ENCODE results near the gene MSI2.

The MSI2 gene

GRCh38 chr17:57315061-57316015 is 59.0 kb downstream of the MSI2 start:
- DNase-seq (ENCODE audit: low read depth in 2 of 2) = no peak

- DNase-seq (ENCODE audit: low read depth in 2 of 2) = no peak
Observed at GRCh38 chr17:57316361-57316760, 60.0 kb downstream of the MSI2 start.

GRCh38 chr17:57317079-57317478 is 60.8 kb downstream of the MSI2 start:
- DNase-seq (ENCODE audit: low read depth in 2 of 2) = no peak

GRCh38 chr17:57318913-57319312 is 62.6 kb downstream of the MSI2 start:
- no peak for DNase-seq (ENCODE audit: low read depth in 2 of 2)

GRCh38 chr17:57319806-57320205 is 63.5 kb downstream of the MSI2 start:
- no peak for DNase-seq (ENCODE audit: low read depth in 2 of 2)

GRCh38 chr17:57323391-57323790 is 67.1 kb downstream of the MSI2 start:
- DNase-seq (ENCODE audit: low read depth in 2 of 2) = no peak

- DNase-seq (ENCODE audit: low read depth in 2 of 2) = no peak
Observed at GRCh38 chr17:57324060-57324459, 67.7 kb downstream of the MSI2 start.

GRCh38 chr17:57324631-57325030 is 68.3 kb downstream of the MSI2 start:
- no peak for DNase-seq (ENCODE audit: low read depth in 2 of 2)

GRCh38 chr17:57326336-57326735 is 70.0 kb downstream of the MSI2 start:
- DNase-seq (ENCODE audit: low read depth in 2 of 2) = no peak

- DNase-seq (ENCODE audit: low read depth in 2 of 2) = no peak
Observed at GRCh38 chr17:57326764-57327163, 70.4 kb downstream of the MSI2 start.

- DNase-seq (ENCODE audit: low read depth in 2 of 2) = no peak
Observed at GRCh38 chr17:57327176-57327970, 71.0 kb downstream of the MSI2 start.

GRCh38 chr17:57328109-57328882 is 72.0 kb downstream of the MSI2 start:
- DNase-seq (ENCODE audit: low read depth in 2 of 2) = no peak

- DNase-seq (ENCODE audit: low read depth in 2 of 2) = no peak
Observed at GRCh38 chr17:57329380-57330214, 73.3 kb downstream of the MSI2 start.

GRCh38 chr17:57330587-57330986 is 74.3 kb downstream of the MSI2 start:
- no peak for DNase-seq (ENCODE audit: low read depth in 2 of 2)

- no peak for DNase-seq (ENCODE audit: low read depth in 2 of 2)
Observed at GRCh38 chr17:57331423-57331822, 75.1 kb downstream of the MSI2 start.

- DNase-seq (ENCODE audit: low read depth in 2 of 2) = no peak
Observed at GRCh38 chr17:57332501-57332900, 76.2 kb downstream of the MSI2 start.

- DNase-seq (ENCODE audit: low read depth in 2 of 2) = no peak
Observed at GRCh38 chr17:57335195-57335792, 79.0 kb downstream of the MSI2 start.

GRCh38 chr17:57337390-57337789 is 81.1 kb downstream of the MSI2 start:
- DNase-seq (ENCODE audit: low read depth in 2 of 2) = no peak

- no peak for DNase-seq (ENCODE audit: low read depth in 2 of 2)
Observed at GRCh38 chr17:57338257-57338914, 82.1 kb downstream of the MSI2 start.

Measured in stimulated activated CD8-positive, alpha-beta memory T cell treated with anti-CD3 and anti-CD28 coated beads, Interleukin-2, amount 100 ng/mL, for 1 hour (primary cell).